H7 (cell line): ENCODE measurements around the gene NHLH1. TPM values are rescaled to one million over a fixed set of nuclear protein-coding genes. Genes with fewer than 3 reads are reported as not detected.
"Not testable (repeated sequence)": the region's sequence is repeated elsewhere in the genome, so short reads cannot be mapped to it uniquely, and the experiment has no call there.

Experiments
- DNase-seq: peaks from one replicate; pipeline ENCODE4 v3.0.0; 2012
- H3K27me3 ChIP-seq: 2 replicates; pipeline ENCODE4 v1.6.0; 2011; ENCODE audit warnings: mild to moderate bottlenecking, low read length; ENCODE audit not compliant: control insufficient read depth, insufficient read depth
- H3K36me3 ChIP-seq: replicated peaks from 2 replicates; pipeline ENCODE4 v1.5.1; 2011; ENCODE audit warnings: low read length; ENCODE audit not compliant: control insufficient read depth, insufficient read depth
- H3K4me3 ChIP-seq: 2 replicates; pipeline ENCODE4 v1.5.1; 2011; ENCODE audit warnings: low read depth, mild to moderate bottlenecking, control low read depth, low read length, moderate library complexity; ENCODE audit not compliant: insufficient read depth
- total RNA-seq: library from RNA; depleted of rRNA; stranded (reverse); fragments of >200 nt; shearing (Covaris generic); gene quantifications from 2 replicates; pipeline ENCODE4 v1.2.3, GENCODE V29; 2014

Gene NHLH1
- total RNA-seq, 1 experiment from 2014 or later, result 0.21 TPM

- not testable (repeated sequence) for H3K36me3 ChIP-seq, H3K4me3 ChIP-seq, H3K27me3 ChIP-seq, DNase-seq
Measured at GRCh38 chr1:160384812-160385211, 17.9 kb downstream of the NHLH1 start.

- H3K4me3 ChIP-seq, H3K27me3 ChIP-seq, H3K36me3 ChIP-seq, DNase-seq: not testable (repeated sequence)
Measured at GRCh38 chr1:160388406-160388805, 21.5 kb downstream of the NHLH1 start.

DNA sequence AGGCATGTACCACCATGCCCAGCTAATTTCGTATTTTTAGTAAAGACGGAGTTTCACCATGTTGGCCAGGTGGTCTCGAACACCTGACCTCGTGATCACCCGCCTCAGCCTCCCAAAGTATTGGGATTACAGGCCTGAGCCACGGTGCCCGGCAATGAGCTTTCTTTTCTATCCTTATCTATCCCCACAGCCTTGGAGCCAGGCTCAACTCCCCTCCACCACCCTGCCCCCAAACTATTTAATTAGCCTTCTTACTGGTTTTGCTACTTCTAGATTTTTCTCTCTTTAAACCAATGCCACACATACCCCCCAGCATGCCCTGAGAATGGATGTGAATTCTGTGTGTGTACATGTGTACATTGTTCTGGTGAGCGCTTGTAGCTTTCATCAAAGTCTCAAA is 27.8 kb downstream of the NHLH1 start:
- Histone ChIP-seq H3K27me3 (no peaks in the 10 kb centered on the region), H3K36me3 (no peaks in the 10 kb centered on the region), H3K4me3 (no peak overlapping the region)
- DNase-seq, result no peak

DNA sequence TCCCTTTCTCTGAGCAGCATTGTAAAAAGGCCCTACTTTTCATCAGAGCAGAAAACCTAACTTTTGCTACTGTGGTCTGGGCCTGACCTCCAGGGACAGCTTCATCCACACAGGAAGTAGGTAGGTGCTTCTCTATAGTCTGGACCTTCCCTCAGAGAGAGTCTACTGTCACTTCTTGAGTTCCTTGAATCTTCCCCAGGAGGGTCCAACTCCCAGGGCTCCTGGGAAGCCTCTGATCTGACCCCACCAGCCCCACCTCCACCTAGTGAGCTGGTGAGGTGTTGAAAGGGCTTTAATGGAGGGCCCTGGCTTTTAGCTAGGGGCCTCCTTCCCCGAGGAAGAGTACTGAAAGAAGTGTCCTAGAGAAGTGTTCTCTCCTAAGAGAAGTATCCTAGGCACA is 30.8 kb downstream of the NHLH1 start:
- H3K36me3 ChIP-seq, result no peaks in the 10 kb centered on the region
- no peak for DNase-seq
- no peaks in the 10 kb centered on the region for H3K27me3 ChIP-seq
- no peak overlapping the region for H3K4me3 ChIP-seq

DNA sequence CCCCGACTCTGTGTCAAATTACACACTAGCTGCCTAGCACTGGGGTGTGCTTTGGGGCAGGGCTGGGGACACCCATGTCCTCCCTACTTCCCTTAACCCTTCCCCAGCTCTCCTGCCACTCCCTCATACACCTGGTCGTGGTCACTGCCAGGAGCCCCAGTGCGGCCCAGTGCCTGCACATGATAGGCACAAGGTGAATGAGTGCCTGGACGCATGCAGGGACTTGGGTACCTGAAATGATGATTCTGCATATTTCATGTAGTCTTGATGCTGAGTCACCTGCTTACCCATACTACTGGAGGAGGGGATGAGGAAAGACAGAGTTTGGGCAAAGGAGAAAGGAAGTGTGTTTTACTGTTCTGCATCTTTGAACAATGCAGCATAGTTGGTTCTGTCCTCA is 32.0 kb downstream of the NHLH1 start:
- Histone ChIP-seq H3K36me3 (no peaks in the 10 kb centered on the region), H3K4me3 (no peak overlapping the region), H3K27me3 (no peaks in the 10 kb centered on the region)
- no peak for DNase-seq

GRCh38 chr1:160399544-160400222 is 32.8 kb downstream of the NHLH1 start:
- Histone ChIP-seq H3K4me3 (peak overlapping the region; percentile 77), H3K36me3 (no peaks in the 10 kb centered on the region), H3K27me3 (no peaks in the 10 kb centered on the region)
- DNase-seq, result peak; percentile 80

- Histone ChIP-seq H3K27me3 (no peaks in the 10 kb centered on the region), H3K36me3 (no peaks in the 10 kb centered on the region), H3K4me3 (peak within 1 kb of the TSS; percentile 77)
- peak; percentile 98 for DNase-seq
Measured at GRCh38 chr1:160400223-160400645, 33.4 kb downstream of the NHLH1 start, which contains the start of gene VANGL2. Gene VANGL2, plus strand, starts transcription at chr1:160400564. Its CDS starts 15,274 bp downstream, at chr1:160415838.

GRCh38 chr1:160400646-160401486 is 34.0 kb downstream of the NHLH1 start:
- peak; percentile 89 for DNase-seq
- no peaks in the 10 kb centered on the region for H3K36me3 ChIP-seq
- no peaks in the 10 kb centered on the region for H3K27me3 ChIP-seq

DNA sequence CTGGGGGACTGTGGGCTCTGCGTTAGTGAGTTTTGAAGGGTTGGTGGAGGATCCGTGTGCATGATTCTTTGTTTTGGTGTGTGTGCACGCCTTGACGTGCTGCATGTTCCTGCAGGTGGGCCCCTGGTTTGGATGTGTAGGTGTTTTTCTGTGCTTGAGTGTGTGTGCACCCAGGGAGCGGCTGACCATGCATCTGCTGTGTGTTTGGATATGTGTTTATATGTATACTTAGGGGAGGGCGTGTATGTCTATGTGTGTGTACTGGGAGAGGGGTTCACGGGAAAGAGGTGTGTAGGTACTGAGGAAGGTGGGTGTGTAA is 34.6 kb downstream of the NHLH1 start:
- Histone ChIP-seq H3K36me3 (no peaks in the 10 kb centered on the region), H3K27me3 (no peaks in the 10 kb centered on the region), H3K4me3 (peak overlapping the region; percentile 77)
- no peak for DNase-seq

More at GRCh38 chr1:160400646-160401486, 34.0 kb downstream of the NHLH1 start:
- peak overlapping the region; percentile 77 for H3K4me3 ChIP-seq

- no peaks in the 10 kb centered on the region for H3K27me3 ChIP-seq
- H3K4me3 ChIP-seq, result peak overlapping the region; percentile 77
- H3K36me3 ChIP-seq, result no peaks in the 10 kb centered on the region; the same call in 1 of the 2 replicates
- DNase-seq, result no peak
Measured at GRCh38 chr1:160402001-160402795, 35.3 kb downstream of the NHLH1 start.

GRCh38 chr1:160403244-160403643 is 36.4 kb downstream of the NHLH1 start:
- Histone ChIP-seq H3K27me3 (no peaks in the 10 kb centered on the region), H3K36me3 (no peaks in the 10 kb centered on the region; the same call in 1 of the 2 replicates), H3K4me3 (no peak overlapping the region)
- no peak for DNase-seq

- no peak for DNase-seq
- Histone ChIP-seq H3K27me3 (no peaks in the 10 kb centered on the region), H3K36me3 (no peaks in the 10 kb centered on the region; the same call in 1 of the 2 replicates), H3K4me3 (no peak overlapping the region)
Measured at GRCh38 chr1:160404094-160404493, 37.2 kb downstream of the NHLH1 start.

GRCh38 chr1:160405331-160405877 is 38.5 kb downstream of the NHLH1 start:
- H3K27me3 ChIP-seq, result no peaks in the 10 kb centered on the region
- no peaks in the 10 kb centered on the region; the same call in 1 of the 2 replicates for H3K36me3 ChIP-seq
- peak; percentile 18 for DNase-seq
- H3K4me3 ChIP-seq, result no peak overlapping the region
